Suprapubic skin (tissue), 3 donors: ENCODE data around the gene RBMY1J.
"Not testable (repeated sequence)": the region's sequence is repeated elsewhere in the genome, so short reads cannot be mapped to it uniquely, and the experiment has no call there.

Experiments used
- CTCF ChIP-seq, 2 donors: fragments of 200-600 bp in 1 of 2; fragments of 450-650 bp in 1 of 2; sonication (generic) in 1 of 2; IDR thresholded peaks; one replicate each; pipeline ENCODE4 v1.5.1; 2016 to 2019; ENCODE audit warnings: antibody characterized with exemption in 2 of 2, mild to moderate bottlenecking in 1 of 2, moderate library complexity in 1 of 2
- EP300 ChIP-seq: sonication (generic); formaldehyde crosslinking; IDR thresholded peaks from one replicate; pipeline ENCODE4 v1.6.1; 2017; ENCODE audit warnings: antibody characterized with exemption

DNA sequence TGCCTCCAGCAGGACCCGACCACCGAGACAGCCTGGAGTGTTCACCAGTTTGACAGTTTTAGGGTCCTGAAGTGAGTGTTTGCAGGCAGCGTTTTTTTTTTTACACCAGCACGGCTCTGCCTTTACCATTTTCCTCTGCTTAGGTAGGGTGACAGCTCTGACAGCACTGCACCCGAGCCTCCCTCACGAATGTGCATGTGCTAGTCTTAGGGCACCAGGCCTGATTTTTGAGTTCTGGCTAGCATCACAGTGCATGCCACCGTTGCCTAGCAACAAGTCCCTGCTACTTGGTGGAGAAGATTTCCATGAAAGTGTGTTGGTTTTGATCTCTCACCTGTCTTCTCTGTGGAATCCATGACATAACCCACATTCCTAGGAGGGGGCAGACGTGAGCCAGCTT, 52.3 kb downstream of the RBMY1J start:
- TF ChIP-seq CTCF (IDR thresholded peaks at IDR 0.05); EP300: not testable (repeated sequence)
